ENCODE data around the gene TMEM131.

Gene TMEM131

DNA sequence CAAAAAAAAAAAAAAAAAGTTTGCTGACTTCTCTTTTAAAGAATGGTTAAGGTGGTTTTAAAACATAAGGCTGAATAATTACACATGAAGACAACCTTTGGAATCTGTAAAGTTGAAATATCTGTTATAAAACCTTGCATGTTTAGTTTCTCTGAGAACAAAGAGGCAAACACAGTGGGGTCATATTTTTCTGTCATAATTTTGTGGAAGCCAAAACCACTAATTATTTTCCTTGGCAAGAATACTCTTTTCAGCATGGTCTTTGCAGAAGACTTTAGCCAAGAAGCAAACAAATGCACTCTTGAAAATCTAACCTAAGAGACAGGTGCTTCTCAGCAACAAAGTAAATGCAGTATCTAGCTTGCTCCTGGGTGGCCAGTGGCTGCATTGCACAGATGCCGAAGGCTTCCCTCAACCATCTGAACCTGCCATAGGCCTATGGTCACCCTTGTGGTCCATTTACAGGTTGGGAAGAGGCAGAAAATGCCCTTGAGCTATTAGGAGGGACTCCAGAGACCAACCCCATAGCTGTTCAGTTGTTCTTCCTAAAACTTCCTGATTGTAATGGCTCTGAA is 237.5 kb downstream of the TMEM131 start:
- POLR2A ChIA-PET, result no interaction called here
- CTCF ChIA-PET, result interaction anchor here (1.8 kb wide), 1 partner anchor 18 kb away, joined by 7 read pairs; no protein-coding TSS in a partner anchor
- TF ChIP-seq, protein P1, sequence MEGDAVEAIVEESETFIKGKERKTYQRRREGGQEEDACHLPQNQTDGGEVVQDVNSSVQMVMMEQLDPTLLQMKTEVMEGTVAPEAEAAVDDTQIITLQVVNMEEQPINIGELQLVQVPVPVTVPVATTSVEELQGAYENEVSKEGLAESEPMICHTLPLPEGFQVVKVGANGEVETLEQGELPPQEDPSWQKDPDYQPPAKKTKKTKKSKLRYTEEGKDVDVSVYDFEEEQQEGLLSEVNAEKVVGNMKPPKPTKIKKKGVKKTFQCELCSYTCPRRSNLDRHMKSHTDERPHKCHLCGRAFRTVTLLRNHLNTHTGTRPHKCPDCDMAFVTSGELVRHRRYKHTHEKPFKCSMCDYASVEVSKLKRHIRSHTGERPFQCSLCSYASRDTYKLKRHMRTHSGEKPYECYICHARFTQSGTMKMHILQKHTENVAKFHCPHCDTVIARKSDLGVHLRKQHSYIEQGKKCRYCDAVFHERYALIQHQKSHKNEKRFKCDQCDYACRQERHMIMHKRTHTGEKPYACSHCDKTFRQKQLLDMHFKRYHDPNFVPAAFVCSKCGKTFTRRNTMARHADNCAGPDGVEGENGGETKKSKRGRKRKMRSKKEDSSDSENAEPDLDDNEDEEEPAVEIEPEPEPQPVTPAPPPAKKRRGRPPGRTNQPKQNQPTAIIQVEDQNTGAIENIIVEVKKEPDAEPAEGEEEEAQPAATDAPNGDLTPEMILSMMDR (IDR thresholded peaks at IDR 0.05; ENCODE audit: insufficient read depth, low read length, missing control alignments), result no peak
- no peak overlapping the region for H3K4me3 ChIP-seq (ENCODE audit: low read depth, low read length)
- no peak for DNase-seq (ENCODE audit: low read depth, low spot score)

DNA sequence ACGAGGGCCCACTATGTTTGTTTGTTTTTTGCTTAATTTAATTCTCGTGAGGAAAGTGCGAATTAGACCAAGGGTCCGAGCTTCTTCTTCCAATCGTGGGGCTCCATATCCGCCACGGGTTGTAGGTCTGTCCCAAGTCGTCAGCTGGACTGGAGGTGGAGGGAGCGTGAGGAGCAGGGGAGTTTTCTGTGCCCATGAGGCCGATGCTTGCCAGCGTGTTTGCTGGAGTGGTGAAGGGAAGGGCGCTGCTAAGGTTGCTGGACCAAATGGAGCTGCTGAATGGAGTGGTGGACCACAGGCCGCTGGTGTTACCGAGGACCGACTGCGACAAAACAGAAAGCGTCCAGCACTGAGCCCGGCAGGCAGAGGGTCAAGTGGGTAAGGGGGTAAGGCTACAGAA is 238.7 kb downstream of the TMEM131 start:
- no peak overlapping the region for H3K4me3 ChIP-seq (ENCODE audit: low read depth, low read length)
- DNase-seq (ENCODE audit: low read depth, low spot score), result no peak
- CTCF ChIA-PET, result interaction anchor here (0.8 to 2.8 kb wide), 2 partner anchors 17 kb away, joined by 5 to 12 read pairs; no protein-coding TSS in a partner anchor
- TF ChIP-seq, protein P1 (IDR thresholded peaks at IDR 0.05; ENCODE audit: insufficient read depth, low read length, missing control alignments), result no peak
- POLR2A ChIA-PET, result no interaction called here

DNA sequence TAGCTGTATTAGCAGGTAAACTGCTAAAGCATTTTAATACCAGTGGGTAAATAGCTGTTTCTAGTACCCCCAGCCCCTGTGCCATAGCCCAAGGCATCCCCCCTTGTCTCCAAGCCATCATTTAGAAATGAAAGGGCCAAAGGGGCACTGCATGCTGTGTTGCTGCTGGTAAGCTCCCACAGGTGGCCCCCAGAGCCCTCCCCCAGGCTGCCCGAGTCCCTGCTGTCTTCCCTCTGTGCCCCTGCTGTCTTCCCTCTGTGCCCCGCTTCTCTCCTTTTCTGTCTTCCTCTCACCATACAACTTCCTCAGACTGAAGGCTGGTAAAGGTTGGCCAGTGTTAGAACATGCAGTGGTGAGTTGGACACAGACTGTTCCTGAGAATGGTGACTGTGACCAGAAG is 240.3 kb downstream of the TMEM131 start:
- TF ChIP-seq, protein P1 (IDR thresholded peaks at IDR 0.05; ENCODE audit: insufficient read depth, low read length, missing control alignments), result no peak
- DNase-seq (ENCODE audit: low read depth, low spot score), result no peak
- ChIA-PET POLR2A (no interaction called here), CTCF (interaction anchor here (0.7 to 2.8 kb wide), 3 partner anchors 16 to 632 kb away, joined by 3 to 12 read pairs (median 3); no protein-coding TSS in a partner anchor)
- H3K4me3 ChIP-seq (ENCODE audit: low read depth, low read length), result no peak overlapping the region

DNA sequence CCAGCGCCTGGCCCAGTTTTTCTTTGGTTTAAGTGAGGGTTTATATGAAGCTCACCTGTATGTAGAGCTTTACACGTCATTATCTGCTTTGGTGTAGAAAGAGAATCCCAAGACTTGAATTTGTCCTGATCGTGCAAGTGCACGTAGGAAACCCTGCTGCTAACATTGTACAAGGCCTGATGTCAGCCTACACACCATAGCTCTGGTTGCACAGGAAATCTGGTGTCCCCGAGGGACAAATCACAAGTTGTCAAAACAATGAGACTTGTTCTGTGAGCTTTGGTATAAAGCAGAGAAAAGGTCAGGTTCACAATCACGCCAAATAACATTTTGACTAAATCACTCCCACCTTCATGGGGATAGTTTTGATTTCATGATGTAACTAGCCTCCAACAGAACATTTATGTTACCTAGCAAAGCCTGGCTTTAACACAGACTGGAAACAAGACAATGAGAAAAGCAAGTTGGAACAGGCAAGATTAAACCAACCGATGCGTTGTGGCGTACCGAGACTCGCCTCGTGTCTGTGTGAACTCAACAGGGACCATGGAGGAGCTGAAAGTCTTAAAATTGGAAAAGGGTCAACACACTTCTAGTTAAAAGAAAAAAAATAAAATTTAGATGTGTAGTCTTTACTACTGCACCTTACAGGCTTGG is 240.9 kb downstream of the TMEM131 start:
- ChIA-PET POLR2A (no interaction called here), CTCF (interaction anchor here (0.7 to 2.8 kb wide), 3 partner anchors 15 to 633 kb away, joined by 3 to 12 read pairs (median 3); no protein-coding TSS in a partner anchor)
- DNase-seq (ENCODE audit: low read depth, low spot score), result no peak
- H3K4me3 ChIP-seq (ENCODE audit: low read depth, low read length), result no peak overlapping the region
- TF ChIP-seq, protein P1 (IDR thresholded peaks at IDR 0.05; ENCODE audit: insufficient read depth, low read length, missing control alignments), result no peak

DNA sequence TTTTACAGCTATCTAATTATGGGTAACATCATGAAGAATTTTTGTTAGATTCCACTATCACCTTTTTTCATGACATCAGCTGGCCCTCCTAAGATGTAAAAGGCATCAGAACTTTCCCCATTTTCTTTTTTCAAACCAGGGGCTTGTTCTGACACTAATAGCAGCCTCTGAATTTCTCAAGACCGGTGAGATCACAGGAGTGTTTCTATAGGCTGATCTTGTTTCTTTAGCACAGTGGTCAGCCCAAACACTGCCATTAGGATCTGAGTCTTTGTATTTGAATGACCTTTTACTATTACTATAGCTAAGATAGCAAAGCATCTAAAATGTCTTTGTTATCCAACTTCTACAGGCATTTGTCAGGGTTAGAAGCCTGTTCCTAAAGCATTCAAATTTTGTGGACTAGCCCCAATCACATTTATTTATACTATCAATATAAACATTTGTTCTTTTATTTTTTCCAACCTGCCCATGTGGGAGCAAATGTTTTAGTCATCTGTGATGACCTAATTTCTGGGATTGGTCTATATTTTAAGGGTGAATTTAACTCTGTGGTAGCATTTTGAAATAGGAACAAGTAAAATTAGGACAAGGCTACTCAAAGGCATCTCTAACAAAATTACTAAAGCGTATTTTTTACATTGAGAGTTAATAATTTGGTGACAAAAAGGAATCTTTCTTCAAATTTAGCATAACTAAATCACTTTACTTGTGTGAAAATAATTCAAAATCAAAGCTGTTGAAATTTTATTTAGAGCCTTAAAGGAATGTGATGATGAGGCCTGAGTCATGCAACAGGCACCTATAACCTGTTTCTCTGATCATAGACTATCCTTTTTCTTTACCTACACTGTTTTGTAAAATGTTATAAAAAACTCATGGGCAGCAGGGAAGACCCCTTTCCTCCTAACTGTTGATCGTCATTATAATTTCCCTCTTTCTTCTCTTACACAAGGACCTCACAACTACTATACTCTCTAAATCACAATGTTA is 243.1 kb downstream of the TMEM131 start:
- CTCF ChIA-PET, result interaction anchor here (0.6 to 4.6 kb wide), 7 partner anchors 8 to 517 kb away, joined by 3 to 43 read pairs (median 3); no protein-coding TSS in a partner anchor
- TF ChIP-seq, protein P1 (IDR thresholded peaks at IDR 0.05; ENCODE audit: insufficient read depth, low read length, missing control alignments), result no peak
- no peak for DNase-seq (ENCODE audit: low read depth, low spot score)
- H3K4me3 ChIP-seq (ENCODE audit: low read depth, low read length), result no peak overlapping the region
- POLR2A ChIA-PET, result no interaction called here

Data from AG04449 (cell line).